PFSK-1 (cell line): ENCODE measurements around the gene LAMP1.

Experiments used
- REST ChIP-seq, 2 experiments: IDR thresholded peaks; 2 replicates each; pipeline versions ENCODE4 v1.6.1 to v1.8.0; 2011 to 2012; ENCODE audit warnings: low read depth in 2 of 2, low read length in 2 of 2, control low read depth in 1 of 2, inconsistent platforms in 1 of 2, mild to moderate bottlenecking in 1 of 2, moderate library complexity in 1 of 2; ENCODE audit not compliant: insufficient read depth in 1 of 2
- SIN3A ChIP-seq: IDR thresholded peaks from 2 replicates; pipeline ENCODE4 v1.6.1; 2012; ENCODE audit warnings: mild to moderate bottlenecking, low read length, moderate library complexity, borderline replicate concordance; ENCODE audit not compliant: insufficient read depth

- TF ChIP-seq REST (IDR thresholded peaks at IDR 0.05; ENCODE audit: insufficient read depth in 1 of 2, low read depth in 2 of 2, low read length in 2 of 2) (no peak), SIN3A (no peak)
These were observed 35.6 kb downstream of the LAMP1 start for GRCh38 chr13:113332615-113333014.
